GM23338 (cell line): ENCODE data around the gene NLGN4X. TPM values are rescaled to one million over a fixed set of nuclear protein-coding genes. Genes with fewer than 3 reads are reported as not detected.

Experiments
- ATAC-seq: fragments of 200-7000 bp; cut with Tn5 transposase; 3 replicates; pipeline ENCODE4 v1.9.1; 2020
- DNase-seq: peaks from one replicate; pipeline ENCODE4 v3.0.0-alpha.2; 2015; ENCODE audit warnings: low spot score
- H2AFZ ChIP-seq: fragments of 200-600 bp; sonication (generic); 2 replicates; pipeline ENCODE4 v1.8.0; 2016; ENCODE audit warnings: antibody characterized with exemption, mild to moderate bottlenecking, moderate library complexity
- H3F3A ChIP-seq: fragments of 200-600 bp; sonication (generic); replicated peaks from 2 replicates; pipeline ENCODE4 v1.8.0; 2017; ENCODE audit warnings: antibody characterized with exemption, mixed run types, low read depth
- H3K27ac ChIP-seq: fragments of 200-600 bp; sonication (generic); 2 replicates; pipeline ENCODE4 v1.6.1; 2016; ENCODE audit warnings: low read depth
- H3K27me3 ChIP-seq: fragments of 200-600 bp; sonication (generic); 2 replicates; pipeline ENCODE4 v1.8.0; 2016; ENCODE audit warnings: mild to moderate bottlenecking, mixed run types, moderate library complexity; ENCODE audit not compliant: insufficient read depth
- H3K36me3 ChIP-seq: fragments of 200-600 bp; sonication (generic); 2 replicates; pipeline ENCODE4 v1.8.0; 2016; ENCODE audit warnings: mild to moderate bottlenecking; ENCODE audit not compliant: insufficient read depth
- H3K4me1 ChIP-seq: fragments of 200-600 bp; sonication (generic); 2 replicates; pipeline ENCODE4 v1.8.0; 2016; ENCODE audit warnings: mild to moderate bottlenecking, moderate library complexity; ENCODE audit not compliant: insufficient read depth
- H3K4me2 ChIP-seq: fragments of 200-600 bp; sonication (generic); 2 replicates; pipeline ENCODE4 v1.7.1; 2017; ENCODE audit warnings: mixed run types
- H3K4me3 ChIP-seq: fragments of 200-600 bp; sonication (generic); 2 replicates; pipeline ENCODE4 v1.6.1; 2016; ENCODE audit warnings: mixed run types
- H3K79me2 ChIP-seq: fragments of 200-600 bp; sonication (generic); replicated peaks from 2 replicates; pipeline ENCODE4 v1.8.0; 2017; ENCODE audit warnings: mild to moderate bottlenecking; ENCODE audit not compliant: insufficient read depth
- H3K9me2 ChIP-seq: fragments of 200-600 bp; sonication (generic); 2 replicates; pipeline ENCODE4 v1.8.0; 2017; ENCODE audit not compliant: insufficient read depth
- H4K20me1 ChIP-seq: fragments of 200-600 bp; sonication (generic); replicated peaks from 2 replicates; pipeline ENCODE4 v1.8.0; 2017; ENCODE audit warnings: mild to moderate bottlenecking; ENCODE audit not compliant: insufficient read depth
- H3K27ac Mint-ChIP-seq: 2 replicates; pipeline ENCODE4 v1.8.0; 2020; ENCODE audit warnings: inconsistent platforms, mild to moderate bottlenecking, moderate library complexity, mixed read lengths
- H3K27me3 Mint-ChIP-seq: 3 replicates; pipeline ENCODE4 v1.8.0; 2022; ENCODE audit warnings: low read depth, mild to moderate bottlenecking, moderate library complexity, mixed read lengths, inconsistent platforms; ENCODE audit not compliant: insufficient read depth, poor library complexity
- H3K36me3 Mint-ChIP-seq: 3 replicates; pipeline ENCODE4 v1.8.0; 2021; ENCODE audit warnings: low read depth, mild to moderate bottlenecking, inconsistent platforms, moderate library complexity, mixed read lengths
- H3K4me1 Mint-ChIP-seq: 3 replicates; pipeline ENCODE4 v1.8.0; 2020; ENCODE audit warnings: mild to moderate bottlenecking, inconsistent platforms, mixed read lengths
- H3K4me3 Mint-ChIP-seq: 3 replicates; pipeline ENCODE4 v1.8.0; 2021; ENCODE audit warnings: moderate library complexity, mild to moderate bottlenecking, inconsistent platforms, mixed read lengths
- H3K9me3 Mint-ChIP-seq: 3 replicates; pipeline ENCODE4 v1.8.0; 2020; ENCODE audit warnings: moderate library complexity, mild to moderate bottlenecking, inconsistent platforms, mixed read lengths
- CREB1 ChIP-seq: fragments of 250-450 bp; sonication (Bioruptor Pico); IDR thresholded peaks from 2 replicates; pipeline ENCODE4 v1.5.0; 2020; ENCODE audit warnings: low read depth, mild to moderate bottlenecking, moderate library complexity
- CTCF ChIP-seq, 2 experiments: fragments of 200-600 bp in 1 of 2; sonication (generic) in 1 of 2; conservative IDR thresholded peaks; 2 replicates each; pipeline versions ENCODE4 v1.5.1 to v1.6.1; 2016 to 2017; ENCODE audit warnings: antibody characterized with exemption in 2 of 2, low read depth in 2 of 2, mild to moderate bottlenecking in 2 of 2, moderate library complexity in 1 of 2
- ETS1 ChIP-seq: IDR thresholded peaks from 2 replicates; pipeline ENCODE4 v1.6.1; 2016; ENCODE audit warnings: antibody characterized with exemption
- EZH2 ChIP-seq: fragments of 200-600 bp; sonication (generic); IDR thresholded peaks from one replicate; pipeline ENCODE4 v1.8.0; 2017; ENCODE audit warnings: antibody characterized with exemption, mild to moderate bottlenecking, low read depth; ENCODE audit not compliant: unreplicated experiment
- EZH2phosphoT487 ChIP-seq: fragments of 200-600 bp; sonication (generic); IDR thresholded peaks from one replicate; pipeline ENCODE4 v1.8.1; 2018; ENCODE audit warnings: antibody characterized with exemption; ENCODE audit not compliant: unreplicated experiment
- JUNB ChIP-seq: IDR thresholded peaks from one replicate; pipeline ENCODE4 v1.6.1; 2016; ENCODE audit warnings: antibody characterized with exemption; ENCODE audit not compliant: unreplicated experiment
- REST ChIP-seq: IDR thresholded peaks from one replicate; pipeline ENCODE4 v1.6.1; 2018; ENCODE audit warnings: antibody characterized with exemption; ENCODE audit not compliant: unreplicated experiment
- STAT1 ChIP-seq: IDR thresholded peaks from one replicate; pipeline ENCODE4 v1.6.1; 2016; ENCODE audit warnings: antibody characterized with exemption; ENCODE audit not compliant: unreplicated experiment
- polyA plus RNA-seq: library from polyadenylated mRNA; unstranded; fragments of >200 nt; fragmentation: Nextera tagmentation; extraction: Ambion mirVana; gene quantifications from 2 replicates; pipeline ENCODE4 v1.2.1, GENCODE V29; 2016
- total RNA-seq: library from RNA; depleted of rRNA; stranded (reverse); fragments of >200 nt; shearing (Covaris generic); gene quantifications from 2 replicates; pipeline ENCODE4 v1.2.3, GENCODE V29; 2014

NLGN4X gene
- total and polyA plus RNA-seq, 2 experiments from 2014 or later: 36.0 to 86.5 TPM

- TF ChIP-seq REST: no peak
- no peak for TF ChIP-seq ETS1
- no peak for TF ChIP-seq CTCF (conservative IDR thresholded peaks at IDR 0.05; ENCODE audit: low read depth in 2 of 2)
These were observed 5.2 kb downstream of the NLGN4X start (continued) for GRCh38 chrX:6223516-6223915.

GRCh38 chrX:6210230-6210629 lies 18.4 kb downstream of the NLGN4X start:
- peaks cover 29% of the 10 kb centered on the region; the same call in 2 of the 3 replicates for H3K36me3 Mint-ChIP-seq
- H3K4me1 Mint-ChIP-seq: peaks cover 38% of the 10 kb centered on the region
- no peak overlapping the region for H3K4me3 Mint-ChIP-seq
- peaks cover 8% of the 10 kb centered on the region; the same call in 1 of the 2 replicates for H3K4me1 ChIP-seq
- peaks cover 100% of the 10 kb centered on the region for H3K79me2 ChIP-seq
- H3F3A ChIP-seq: no peaks in the 10 kb centered on the region
- no peaks in the 10 kb centered on the region for H3K36me3 ChIP-seq
- no peaks in the 10 kb centered on the region for H3K9me2 ChIP-seq
- no peak overlapping the region for H2AFZ ChIP-seq
- H3K4me2 ChIP-seq: no peak overlapping the region
- ATAC-seq: no peak
- H3K27ac Mint-ChIP-seq: no peak overlapping the region
- H4K20me1 ChIP-seq: peaks cover 19% of the 10 kb centered on the region
- H3K27me3 Mint-ChIP-seq: no peaks in the 10 kb centered on the region
- no peak for DNase-seq
- H3K4me3 ChIP-seq: no peak overlapping the region
- no peaks in the 10 kb centered on the region for H3K27me3 ChIP-seq
- H3K27ac ChIP-seq: no peak overlapping the region
- H3K9me3 Mint-ChIP-seq: no peaks in the 10 kb centered on the region
- no peak for TF ChIP-seq REST
- TF ChIP-seq CTCF (conservative IDR thresholded peaks at IDR 0.05; ENCODE audit: low read depth in 2 of 2): no peak
- TF ChIP-seq ETS1: no peak
- TF ChIP-seq CREB1 (CRISPR knock-in tag): no peak
- TF ChIP-seq EZH2phosphoT487: no peak
- TF ChIP-seq EZH2: no peak
- no peak for TF ChIP-seq JUNB
- no peak for TF ChIP-seq STAT1
